Smooth muscle cell (in vitro differentiated cells): ENCODE measurements around the gene IFT43. TPM values are rescaled to one million over a fixed set of nuclear protein-coding genes. Genes with fewer than 3 reads are reported as not detected.

Source experiments
- DNase-seq: peaks from one replicate; lab custom pipeline; 2025; ENCODE audit not compliant: unreplicated experiment; lab: John Stamatoyannopoulos, UW
- H2AFZ ChIP-seq: fragments of 200-600 bp; sonication (generic); 2 replicates; pipeline ENCODE4 v1.6.0; 2016; ENCODE audit warnings: antibody characterized with exemption, low read depth, mild to moderate bottlenecking
- H3F3A ChIP-seq: fragments of 200-600 bp; sonication (generic); 2 replicates; pipeline ENCODE4 v1.6.0; 2017; ENCODE audit warnings: antibody characterized with exemption, low read depth
- H3K27ac ChIP-seq: fragments of 200-600 bp; sonication (generic); 2 replicates; pipeline ENCODE4 v1.5.1; 2016; ENCODE audit warnings: low read depth, mild to moderate bottlenecking
- H3K27me3 ChIP-seq: fragments of 200-600 bp; sonication (generic); 2 replicates; pipeline ENCODE4 v1.6.1; 2016; ENCODE audit warnings: low read depth, mild to moderate bottlenecking
- H3K36me3 ChIP-seq: fragments of 200-600 bp; sonication (generic); 2 replicates; pipeline ENCODE4 v1.5.1; 2016; ENCODE audit warnings: low read depth
- H3K4me1 ChIP-seq: fragments of 200-600 bp; sonication (generic); 2 replicates; pipeline ENCODE4 v1.5.1; 2016; ENCODE audit warnings: low read depth
- H3K4me2 ChIP-seq: fragments of 200-600 bp; sonication (generic); 2 replicates; pipeline ENCODE4 v1.6.0; 2016; ENCODE audit warnings: mild to moderate bottlenecking
- H3K4me3 ChIP-seq: fragments of 200-600 bp; sonication (generic); 2 replicates; pipeline ENCODE4 v1.5.1; 2016; ENCODE audit warnings: mild to moderate bottlenecking
- H3K79me2 ChIP-seq: fragments of 200-600 bp; sonication (generic); 2 replicates; pipeline ENCODE4 v1.6.0; 2016; ENCODE audit warnings: low read depth, mild to moderate bottlenecking
- H3K9ac ChIP-seq: fragments of 200-600 bp; sonication (generic); 2 replicates; pipeline ENCODE4 v1.6.0; 2016; ENCODE audit warnings: low read depth
- H3K9me3 ChIP-seq: fragments of 200-600 bp; sonication (generic); replicated peaks from 2 replicates; pipeline ENCODE4 v1.5.1; 2016; ENCODE audit warnings: low read depth
- H4K20me1 ChIP-seq: fragments of 200-600 bp; sonication (generic); 2 replicates; pipeline ENCODE4 v1.6.0; 2016; ENCODE audit warnings: low read depth
- CTCF ChIP-seq: fragments of 200-600 bp; sonication (generic); IDR thresholded peaks from 2 replicates; pipeline ENCODE4 v1.5.1; 2017; ENCODE audit warnings: borderline replicate concordance, mild to moderate bottlenecking, antibody characterized with exemption; ENCODE audit not compliant: insufficient read depth, poor library complexity, severe bottlenecking
- WGBS: methylation state at CpG from one replicate; pipeline ENCODE4 v1.1.7; 2016; ENCODE audit warnings: low lambda C conversion rate; 5-methylcytosine and 5-hydroxymethylcytosine counted together
- polyA plus RNA-seq: library from polyadenylated mRNA; unstranded; fragments of >200 nt; fragmentation: Nextera tagmentation; extraction: Ambion mirVana; gene quantifications from 2 replicates; pipeline ENCODE4 v1.2.1, GENCODE V29; 2016
- total RNA-seq: library from RNA; depleted of rRNA; stranded (reverse); fragments of >200 nt; gene quantifications from 2 replicates; pipeline ENCODE4 v1.2.3, GENCODE V29; 2014

IFT43 gene
- total and polyA plus RNA-seq, 2 experiments from 2014 or later, result 46.9 to 63.0 TPM

- Histone ChIP-seq H3K9ac (no peak overlapping the region), H2AFZ (no peak overlapping the region), H3K27me3 (no peaks in the 10 kb centered on the region), H3K4me2 (no peak overlapping the region), H3K4me1 (peaks cover 25% of the 10 kb centered on the region), H3K79me2 (no peaks in the 10 kb centered on the region), H3K9me3 (no peaks in the 10 kb centered on the region), H3K27ac (no peak overlapping the region), H3K36me3 (no peaks in the 10 kb centered on the region), H3F3A (no peaks in the 10 kb centered on the region), H3K4me3 (no peak overlapping the region), H4K20me1 (no peaks in the 10 kb centered on the region)
- no peak for TF ChIP-seq CTCF
- 55% methylated on average over 8 of the region's 8 CpGs for WGBS
- DNase-seq, result no peak
Measured at GRCh38 chr14:76088326-76088725, 102.8 kb downstream of the IFT43 start.

- H3K27me3 ChIP-seq, result no peaks in the 10 kb centered on the region
- no peak overlapping the region for H3K27ac ChIP-seq
- H3K4me2 ChIP-seq, result no peak overlapping the region
- TF ChIP-seq CTCF, result no peak
- no peak overlapping the region for H3K4me3 ChIP-seq
- no peaks in the 10 kb centered on the region for H4K20me1 ChIP-seq
- H3K79me2 ChIP-seq, result no peaks in the 10 kb centered on the region
- H3K9me3 ChIP-seq, result no peaks in the 10 kb centered on the region
- no peak overlapping the region for H2AFZ ChIP-seq
- no peak overlapping the region for H3K9ac ChIP-seq
- no peaks in the 10 kb centered on the region for H3F3A ChIP-seq
- DNase-seq, result no peak
- 89% methylated on average over 16 of the region's 16 CpGs for WGBS
- H3K4me1 ChIP-seq, result peaks cover 18% of the 10 kb centered on the region
- H3K36me3 ChIP-seq, result no peaks in the 10 kb centered on the region
Measured at GRCh38 chr14:76088771-76089571, 103.4 kb downstream of the IFT43 start.

- 88% methylated on average over 6 of the region's 6 CpGs for WGBS
- Histone ChIP-seq H3K4me1 (peaks cover 12% of the 10 kb centered on the region), H3K4me2 (no peak overlapping the region), H4K20me1 (no peaks in the 10 kb centered on the region), H3K79me2 (no peaks in the 10 kb centered on the region), H3F3A (no peaks in the 10 kb centered on the region), H2AFZ (no peak overlapping the region), H3K9ac (no peak overlapping the region), H3K36me3 (no peaks in the 10 kb centered on the region), H3K9me3 (no peaks in the 10 kb centered on the region), H3K4me3 (no peak overlapping the region), H3K27me3 (no peaks in the 10 kb centered on the region), H3K27ac (no peak overlapping the region)
- DNase-seq, result no peak
- no peak for TF ChIP-seq CTCF
Measured at GRCh38 chr14:76089575-76089974, 104.0 kb downstream of the IFT43 start.
